ENCODE data around the gene TIMM21. TPM values are rescaled to one million over a fixed set of nuclear protein-coding genes. Genes with fewer than 3 reads are reported as not detected.

TIMM21 gene
- total RNA-seq, 4 donors from 2014 or later: 17.9 to 38.0 (median 24.1) TPM

DNA sequence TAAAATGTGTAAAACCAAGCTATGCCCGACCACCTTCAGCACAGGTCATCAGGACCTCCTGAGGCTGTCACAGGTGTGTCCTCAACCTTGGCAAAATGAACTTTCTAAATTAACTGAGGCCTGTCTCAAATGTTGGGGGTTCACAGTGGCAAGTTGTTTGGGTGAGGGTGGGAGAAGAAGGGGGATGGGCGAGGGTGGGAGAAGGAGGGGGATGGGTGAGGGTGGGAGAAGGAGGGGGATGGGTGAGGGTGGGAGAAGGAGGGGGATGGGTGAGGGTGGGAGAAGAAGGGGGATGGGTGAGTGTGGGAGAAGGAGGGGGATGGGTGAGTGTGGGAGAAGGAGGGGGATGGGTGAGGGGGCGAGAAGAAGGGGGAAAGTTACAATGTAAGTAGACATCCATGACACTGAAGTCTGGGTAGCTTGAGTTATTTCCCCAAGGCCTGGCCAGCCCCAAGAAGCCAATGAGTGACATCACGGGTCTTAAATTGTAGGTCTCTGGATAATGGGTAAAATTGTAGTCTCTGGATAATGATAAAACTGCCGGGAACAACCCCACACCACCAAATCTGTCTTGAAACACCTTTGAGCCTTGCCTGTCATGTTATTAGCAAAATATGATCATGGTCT, 56.3 kb downstream of the TIMM21 start:
- no peaks in the 10 kb centered on the region for H3K27me3 ChIP-seq
- DNase-seq (ENCODE audit: low spot score in 2 of 2): peak in 1 of 2 donors; percentile 77
- H3K27ac ChIP-seq: no peak overlapping the region
- no peak overlapping the region for H3K4me3 ChIP-seq
- H3K9me3 ChIP-seq: no peaks in the 10 kb centered on the region
- H3K4me1 ChIP-seq: no peaks in the 10 kb centered on the region
- no peaks in the 10 kb centered on the region for H3K36me3 ChIP-seq
- TF ChIP-seq POLR2A (IDR thresholded peaks at IDR 0.05) (no peak), EP300 (IDR thresholded peaks at IDR 0.05) (no peak)
- TF ChIP-seq, protein P1, sequence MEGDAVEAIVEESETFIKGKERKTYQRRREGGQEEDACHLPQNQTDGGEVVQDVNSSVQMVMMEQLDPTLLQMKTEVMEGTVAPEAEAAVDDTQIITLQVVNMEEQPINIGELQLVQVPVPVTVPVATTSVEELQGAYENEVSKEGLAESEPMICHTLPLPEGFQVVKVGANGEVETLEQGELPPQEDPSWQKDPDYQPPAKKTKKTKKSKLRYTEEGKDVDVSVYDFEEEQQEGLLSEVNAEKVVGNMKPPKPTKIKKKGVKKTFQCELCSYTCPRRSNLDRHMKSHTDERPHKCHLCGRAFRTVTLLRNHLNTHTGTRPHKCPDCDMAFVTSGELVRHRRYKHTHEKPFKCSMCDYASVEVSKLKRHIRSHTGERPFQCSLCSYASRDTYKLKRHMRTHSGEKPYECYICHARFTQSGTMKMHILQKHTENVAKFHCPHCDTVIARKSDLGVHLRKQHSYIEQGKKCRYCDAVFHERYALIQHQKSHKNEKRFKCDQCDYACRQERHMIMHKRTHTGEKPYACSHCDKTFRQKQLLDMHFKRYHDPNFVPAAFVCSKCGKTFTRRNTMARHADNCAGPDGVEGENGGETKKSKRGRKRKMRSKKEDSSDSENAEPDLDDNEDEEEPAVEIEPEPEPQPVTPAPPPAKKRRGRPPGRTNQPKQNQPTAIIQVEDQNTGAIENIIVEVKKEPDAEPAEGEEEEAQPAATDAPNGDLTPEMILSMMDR (IDR thresholded peaks at IDR 0.05): no peak
- 79% methylated on average over 5 of the region's 5 CpGs for WGBS

Other genes with a start within 250 kb of the TIMM21 start
- under 1 TPM in 2 of 4 donors, not detected in 2; 0.60 to 0.80 TPM for gene FBXO15, start 689 bp upstream of the TIMM21 start, total RNA-seq
- gene CYB5A, start 143.4 kb downstream of the TIMM21 start, total RNA-seq: 100 to 1,000 TPM; 103 to 258 (median 147) TPM
- gene C18orf63, start 167.3 kb downstream of the TIMM21 start, total RNA-seq: not detected

Data from suprapubic skin (tissue), 4 donors.